Cardiac muscle cell (in vitro differentiated cells and primary cell): ENCODE data around the gene PYGB. TPM values are rescaled to one million over a fixed set of nuclear protein-coding genes. Genes with fewer than 3 reads are reported as not detected.
"Not testable (repeated sequence)": the region's sequence is repeated elsewhere in the genome, so short reads cannot be mapped to it uniquely, and the experiment has no call there.

Source experiments
- DNase-seq, 2 donors: peaks; one replicate each; pipeline versions ENCODE4 v3.0.0 to v3.0.0-alpha.2; 2010 to 2017; ENCODE audit warnings: low read depth in 1 of 2, low spot score in 1 of 2
- H3K27ac ChIP-seq: fragments of 200-600 bp; sonication (generic); 2 replicates; pipeline ENCODE4 v1.5.1; 2016
- H3K27me3 ChIP-seq: fragments of 200-600 bp; sonication (generic); 2 replicates; pipeline ENCODE4 v1.6.0; 2016; ENCODE audit warnings: control low read depth
- H3K36me3 ChIP-seq: fragments of 200-600 bp; sonication (generic); 2 replicates; pipeline ENCODE4 v1.5.1; 2016; ENCODE audit warnings: control low read depth
- H3K4me1 ChIP-seq: fragments of 200-600 bp; sonication (generic); 2 replicates; pipeline ENCODE4 v1.8.1; 2017; ENCODE audit warnings: low read depth, mild to moderate bottlenecking, mixed run types
- H3K4me3 ChIP-seq: fragments of 200-600 bp; sonication (generic); 2 replicates; pipeline ENCODE4 v1.5.1; 2016; ENCODE audit warnings: mild to moderate bottlenecking
- H3K9me3 ChIP-seq: fragments of 200-600 bp; sonication (generic); 2 replicates; pipeline ENCODE4 v1.5.1; 2017; ENCODE audit warnings: low read depth, mild to moderate bottlenecking, control low read depth
- polyA plus RNA-seq: library from polyadenylated mRNA; unstranded; fragments of >200 nt; fragmentation: Nextera tagmentation; extraction: Ambion mirVana; gene quantifications from 2 replicates; pipeline ENCODE4 v1.2.1, GENCODE V29; 2016
- total RNA-seq: library from RNA; depleted of rRNA; stranded (reverse); fragments of >200 nt; gene quantifications from 2 replicates; pipeline ENCODE4 v1.2.3, GENCODE V29; 2016
- TF ChIP-seq, protein P1 (sequence below): IDR thresholded peaks from 2 replicates; pipeline ENCODE4 v1.5.1; 2012; ENCODE audit warnings: low read depth, mild to moderate bottlenecking, low read length

The PYGB gene
- total and polyA plus RNA-seq, 2 experiments from 2014 or later: 192 to 243 TPM

DNA sequence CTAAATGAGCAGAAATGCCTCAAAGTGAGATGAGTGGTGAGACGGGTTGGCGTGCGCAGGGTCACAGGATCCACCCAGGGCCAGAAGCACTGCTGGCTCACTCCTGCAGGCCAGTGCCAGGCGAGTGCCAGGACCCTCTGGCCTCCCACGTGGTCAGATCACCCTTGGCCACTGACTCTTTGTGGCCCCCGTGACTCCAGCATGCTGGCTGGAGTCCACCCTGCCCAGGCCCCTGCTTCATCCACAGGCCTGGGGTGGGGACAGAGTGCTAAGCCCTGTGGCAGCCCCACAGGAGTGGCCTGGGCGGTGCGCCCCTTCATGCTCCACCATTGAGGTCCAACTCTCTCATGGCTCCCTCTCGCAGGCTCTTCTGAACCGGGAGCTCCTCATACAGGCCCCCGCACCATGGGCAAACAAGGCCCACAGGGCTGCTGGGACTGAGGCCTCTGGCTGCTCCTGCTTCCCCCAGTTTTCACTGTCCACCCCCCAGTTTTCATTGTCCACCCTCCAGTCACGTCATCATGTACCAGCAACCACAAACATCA, 81.1 kb downstream of the PYGB start:
- Histone ChIP-seq H3K27ac (no peak overlapping the region), H3K4me3 (no peak overlapping the region), H3K4me1 (peaks cover 10% of the 10 kb centered on the region), H3K9me3 (no peaks in the 10 kb centered on the region), H3K27me3 (no peaks in the 10 kb centered on the region), H3K36me3 (no peaks in the 10 kb centered on the region)
- TF ChIP-seq, protein P1, sequence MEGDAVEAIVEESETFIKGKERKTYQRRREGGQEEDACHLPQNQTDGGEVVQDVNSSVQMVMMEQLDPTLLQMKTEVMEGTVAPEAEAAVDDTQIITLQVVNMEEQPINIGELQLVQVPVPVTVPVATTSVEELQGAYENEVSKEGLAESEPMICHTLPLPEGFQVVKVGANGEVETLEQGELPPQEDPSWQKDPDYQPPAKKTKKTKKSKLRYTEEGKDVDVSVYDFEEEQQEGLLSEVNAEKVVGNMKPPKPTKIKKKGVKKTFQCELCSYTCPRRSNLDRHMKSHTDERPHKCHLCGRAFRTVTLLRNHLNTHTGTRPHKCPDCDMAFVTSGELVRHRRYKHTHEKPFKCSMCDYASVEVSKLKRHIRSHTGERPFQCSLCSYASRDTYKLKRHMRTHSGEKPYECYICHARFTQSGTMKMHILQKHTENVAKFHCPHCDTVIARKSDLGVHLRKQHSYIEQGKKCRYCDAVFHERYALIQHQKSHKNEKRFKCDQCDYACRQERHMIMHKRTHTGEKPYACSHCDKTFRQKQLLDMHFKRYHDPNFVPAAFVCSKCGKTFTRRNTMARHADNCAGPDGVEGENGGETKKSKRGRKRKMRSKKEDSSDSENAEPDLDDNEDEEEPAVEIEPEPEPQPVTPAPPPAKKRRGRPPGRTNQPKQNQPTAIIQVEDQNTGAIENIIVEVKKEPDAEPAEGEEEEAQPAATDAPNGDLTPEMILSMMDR: no peak
- no peak for DNase-seq

DNA sequence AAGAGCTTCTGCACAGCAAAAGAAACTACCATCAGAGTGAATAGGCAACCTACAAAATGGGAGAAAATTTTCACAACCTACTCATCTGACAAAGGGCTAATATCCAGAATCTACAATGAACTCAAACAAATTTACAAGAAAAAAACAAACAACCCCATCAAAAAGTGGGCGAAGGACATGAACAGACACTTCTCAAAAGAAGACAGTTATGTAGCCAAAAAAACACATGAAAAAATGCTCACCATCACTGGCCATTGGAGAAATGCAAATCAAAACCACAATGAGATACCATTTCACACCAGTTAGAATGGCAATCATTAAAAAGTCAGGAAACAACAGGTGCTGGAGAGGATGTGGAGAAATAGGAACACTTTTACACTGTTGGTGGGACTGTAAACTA, 87.1 kb downstream of the PYGB start:
- not testable (repeated sequence) for H3K9me3 ChIP-seq, H3K36me3 ChIP-seq

DNA sequence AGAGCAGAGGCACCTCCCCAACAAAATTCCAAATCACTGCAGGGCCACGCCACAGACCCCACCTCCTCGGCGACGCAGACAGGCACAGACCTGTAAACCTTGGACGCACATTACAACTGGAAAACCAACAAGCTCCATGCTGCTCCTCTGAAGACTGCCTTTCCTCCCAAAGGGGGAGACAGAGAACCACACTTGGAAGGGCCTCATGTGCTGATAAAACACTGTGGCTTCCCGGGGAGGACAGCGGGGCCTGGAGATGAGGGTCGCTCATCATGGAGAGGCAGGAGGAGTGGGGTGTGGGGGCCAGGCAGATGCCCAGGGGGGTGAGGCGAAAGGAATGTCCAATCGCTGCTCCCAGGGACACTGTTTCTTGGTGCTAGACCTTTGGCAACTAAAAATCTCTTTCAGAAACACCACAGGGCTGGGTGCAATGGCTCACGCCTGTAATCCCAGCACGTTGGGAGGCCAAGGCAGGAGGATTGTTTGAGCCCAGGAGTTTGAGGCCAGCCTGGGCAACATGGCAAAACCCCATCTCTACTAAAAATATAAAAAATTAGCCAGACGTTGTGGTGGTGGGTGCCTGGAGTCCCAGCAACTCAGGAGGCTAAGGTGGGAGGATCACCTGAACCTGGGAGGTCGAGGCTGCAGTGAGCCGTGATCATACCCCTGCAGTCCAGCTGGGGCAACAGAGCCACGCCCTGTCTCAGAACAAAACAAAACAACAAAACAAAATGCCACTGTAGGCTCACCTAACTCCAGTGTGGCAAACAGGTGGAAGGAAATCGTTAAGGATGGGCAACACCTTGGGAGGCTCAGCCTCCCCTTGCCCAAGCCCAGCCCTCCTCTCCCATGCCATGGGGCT, 88.9 kb downstream of the PYGB start:
- Histone ChIP-seq H3K4me3 (no peak overlapping the region), H3K4me1 (peaks cover 36% of the 10 kb centered on the region), H3K36me3 (no peaks in the 10 kb centered on the region), H3K27me3 (no peaks in the 10 kb centered on the region), H3K27ac (no peak overlapping the region), H3K9me3 (no peaks in the 10 kb centered on the region)
- TF ChIP-seq, protein P1: peak; percentile 59
- DNase-seq: peak; percentile 38 to 57

More for the DNA sequence above, 87.1 kb downstream of the PYGB start:
- peaks cover 26% of the 10 kb centered on the region for H3K4me1 ChIP-seq
- H3K27ac ChIP-seq, DNase-seq, H3K27me3 ChIP-seq, H3K4me3 ChIP-seq: not testable (repeated sequence)

DNA sequence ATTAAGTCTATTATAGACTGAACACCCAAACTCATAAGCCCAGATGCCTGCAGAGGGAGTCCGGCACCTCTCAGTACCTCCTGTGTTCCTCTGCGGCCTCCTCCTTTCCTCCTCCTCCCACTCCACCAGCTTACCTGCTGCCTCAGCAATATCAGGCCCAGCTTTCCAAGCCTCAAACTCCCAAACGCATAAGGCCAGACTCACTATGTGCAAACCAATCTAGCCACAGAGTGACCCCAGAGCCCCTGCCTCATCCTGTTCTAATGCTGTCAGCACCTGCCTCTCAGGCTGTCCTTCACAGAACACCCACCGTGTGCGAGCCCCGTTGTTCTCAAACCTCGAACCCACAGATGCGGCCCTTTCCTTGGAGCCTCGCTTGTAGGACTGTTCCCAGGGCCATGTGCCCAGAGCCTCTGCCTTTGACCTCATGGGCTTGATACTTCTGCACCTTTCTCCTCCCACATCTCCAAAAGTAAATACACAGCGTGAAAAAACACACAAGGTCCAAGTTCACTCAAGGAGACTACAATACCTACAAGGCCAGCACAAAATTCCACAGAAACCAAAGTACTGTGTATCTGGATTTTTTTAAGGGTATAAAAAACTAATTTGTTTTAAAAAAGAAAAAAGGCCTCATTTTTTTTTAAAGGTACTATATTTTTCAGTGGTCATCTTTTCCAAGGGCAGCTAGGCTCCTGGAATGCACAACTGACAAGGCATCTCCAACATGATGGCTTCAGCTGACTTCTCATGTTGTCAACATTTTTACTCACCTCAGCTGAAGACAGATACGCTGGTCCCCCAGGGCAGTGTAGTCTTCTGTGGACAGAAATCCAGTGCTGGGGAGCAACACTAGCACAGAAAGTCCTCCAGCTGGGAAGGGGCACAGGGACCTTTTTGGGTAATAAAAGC, 90.5 kb downstream of the PYGB start:
- Histone ChIP-seq H3K9me3 (no peaks in the 10 kb centered on the region), H3K4me3 (no peak overlapping the region), H3K4me1 (peaks cover 36% of the 10 kb centered on the region), H3K27me3 (no peaks in the 10 kb centered on the region), H3K36me3 (no peaks in the 10 kb centered on the region), H3K27ac (peak overlapping the region; percentile 78)
- no peak for DNase-seq
- TF ChIP-seq, protein P1: no peak

DNA sequence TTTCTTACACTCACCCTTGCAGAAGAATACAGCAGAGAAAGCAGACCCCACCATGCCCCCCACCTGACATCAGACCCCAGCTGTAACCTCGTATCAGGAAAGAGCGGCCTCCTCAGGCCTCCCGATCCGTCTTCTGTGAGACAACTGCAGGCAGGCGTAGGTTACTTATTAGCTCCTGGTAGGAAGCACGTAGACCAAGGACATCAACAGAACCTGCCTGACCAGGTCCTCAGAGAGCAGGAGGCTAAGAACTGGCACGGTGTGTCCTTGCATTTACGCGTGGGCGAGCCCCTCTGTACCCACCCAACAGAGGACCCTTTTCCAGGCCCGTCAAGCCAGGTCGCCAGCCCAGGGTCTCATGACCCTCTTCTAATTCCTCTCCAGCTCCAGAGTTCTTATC, 91.7 kb downstream of the PYGB start:
- H3K36me3 ChIP-seq: peaks cover 3% of the 10 kb centered on the region
- no peak overlapping the region for H3K4me3 ChIP-seq
- H3K27me3 ChIP-seq: no peaks in the 10 kb centered on the region
- H3K9me3 ChIP-seq: no peaks in the 10 kb centered on the region
- peak overlapping the region; percentile 58 for H3K27ac ChIP-seq
- peaks cover 36% of the 10 kb centered on the region for H3K4me1 ChIP-seq
- no peak for DNase-seq
- TF ChIP-seq, protein P1: no peak
